SK-N-MC (cell line): ENCODE measurements around the gene KCNJ1.

ENCODE experiments used
- EZH2 ChIP-seq: fragments of 200-600 bp; sonication (generic); IDR thresholded peaks from one replicate; pipeline ENCODE4 v1.6.1; 2017; ENCODE audit warnings: antibody characterized with exemption
- FOXP2 ChIP-seq: optimal IDR thresholded peaks from 2 replicates; pipeline ENCODE3; 2011; ENCODE audit warnings: mild to moderate bottlenecking, moderate library complexity; ENCODE audit not compliant: insufficient read depth; ENCODE audit errors: extremely low read length, control extremely low read depth
- POLR2AphosphoS5 ChIP-seq: IDR thresholded peaks from 2 replicates; pipeline ENCODE4 v1.6.1; 2012; ENCODE audit warnings: mild to moderate bottlenecking, low read depth, low read length, borderline replicate concordance

- TF ChIP-seq EZH2 (no peak), POLR2AphosphoS5 (no peak), FOXP2 (no peak)
Observed at GRCh38 chr11:128898580-128899344, 31.7 kb upstream of the KCNJ1 start.
